HL-60/S4 (cell line): Measurements from ENCODE around the gene LRRC14B.
"Not testable (repeated sequence)": the region's sequence is repeated elsewhere in the genome, so short reads cannot be mapped to it uniquely, and the experiment has no call there.

Source experiments
- in situ Hi-C: fragments of 300-500 bp; cut with MboI; formaldehyde crosslinking; loops from 2 replicates; pipeline ENCODE4 v1.14.3; 2022; ENCODE audit warnings: low sequenced_read_pairs

Gene LRRC14B

GRCh38 chr5:204966-205670 is 13.8 kb downstream of the LRRC14B start:
- in situ Hi-C loops, result no loop called here

DNA sequence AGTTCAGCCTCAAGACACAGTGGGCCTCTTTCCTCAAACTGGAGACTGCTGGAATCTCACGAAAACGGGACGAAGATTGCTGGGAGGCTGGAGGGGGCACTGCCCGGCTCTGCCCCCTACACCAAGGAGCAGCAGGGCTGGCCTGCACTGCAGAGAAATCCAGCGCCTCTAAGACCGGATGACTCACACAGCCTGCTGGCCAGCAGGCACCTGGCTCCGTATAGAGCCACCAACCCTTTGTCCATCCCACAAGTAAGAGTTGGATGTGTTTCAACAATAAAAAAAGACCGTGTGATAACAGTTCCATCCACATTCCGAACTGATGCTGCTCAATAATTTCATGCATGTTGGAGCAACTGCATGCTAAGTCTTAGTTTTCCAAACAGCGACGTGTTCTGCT is 15.1 kb downstream of the LRRC14B start:
- in situ Hi-C loops, result no loop called here

DNA sequence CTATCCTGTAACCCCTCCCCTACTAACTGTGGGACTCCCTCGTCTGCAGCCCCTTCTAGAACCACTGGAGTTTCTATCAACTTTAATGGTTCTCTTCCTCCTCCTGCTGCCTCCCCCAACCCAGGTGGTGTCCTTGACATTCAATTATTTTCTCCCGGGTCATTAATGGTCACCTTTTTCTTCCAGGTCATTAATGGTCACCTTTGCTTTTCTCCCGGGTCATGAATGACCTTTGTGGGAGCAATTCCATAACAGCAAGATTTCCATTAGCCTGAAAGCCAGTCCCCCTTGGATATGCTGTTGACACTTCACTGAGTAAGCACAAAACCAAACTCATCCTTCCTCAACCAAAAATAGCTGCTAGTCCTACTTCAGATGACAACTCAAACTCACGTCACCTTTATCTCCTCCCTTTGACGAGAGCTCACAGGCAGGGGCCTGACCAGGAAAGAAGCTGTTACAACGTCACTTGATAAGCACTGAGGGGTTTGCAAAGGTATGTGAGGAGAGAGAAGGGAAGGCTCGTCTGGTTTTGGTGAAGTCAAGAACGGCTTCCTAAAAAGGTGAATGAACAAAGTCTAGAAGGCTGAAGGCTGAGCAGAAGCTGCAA is 15.7 kb downstream of the LRRC14B start:
- in situ Hi-C loops, result no loop called here

- in situ Hi-C loops, result no loop called here
These were observed 16.3 kb downstream of the LRRC14B start for GRCh38 chr5:207599-207998.

DNA sequence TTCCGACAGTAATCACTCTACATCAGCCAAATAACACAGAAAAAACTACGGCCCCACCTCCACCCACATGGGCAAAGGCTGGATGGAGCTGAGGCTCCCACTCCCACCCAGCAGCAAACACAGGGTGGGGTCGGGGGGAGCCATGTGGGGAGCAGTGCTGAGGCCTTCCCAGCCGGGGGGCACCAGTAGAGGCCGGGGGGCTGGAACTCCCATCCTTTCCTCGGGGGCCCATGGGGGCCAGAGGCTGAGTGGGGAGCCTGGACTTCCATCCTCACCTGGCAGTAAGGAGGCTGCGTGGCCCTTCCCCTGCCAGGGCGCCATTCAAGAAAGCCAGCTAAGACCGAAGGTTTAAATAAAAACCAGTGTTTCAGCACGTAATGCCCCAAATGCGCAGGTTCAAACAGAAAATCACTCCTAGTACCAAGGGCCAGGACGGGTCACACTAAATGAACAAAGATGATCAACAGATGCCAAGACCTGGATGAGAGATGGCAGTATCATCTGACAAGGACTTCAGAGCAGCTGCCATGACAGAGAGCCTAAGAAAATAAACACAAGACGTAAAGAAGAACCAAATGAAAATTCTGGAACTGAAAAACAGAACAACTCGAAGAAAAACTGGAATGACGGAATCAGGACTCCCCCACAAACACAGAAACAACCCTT is 17.3 kb downstream of the LRRC14B start:
- in situ Hi-C loops, result no loop called here

- in situ Hi-C loops, result no loop called here
These were observed 22.6 kb downstream of the LRRC14B start for GRCh38 chr5:213803-214395.

DNA sequence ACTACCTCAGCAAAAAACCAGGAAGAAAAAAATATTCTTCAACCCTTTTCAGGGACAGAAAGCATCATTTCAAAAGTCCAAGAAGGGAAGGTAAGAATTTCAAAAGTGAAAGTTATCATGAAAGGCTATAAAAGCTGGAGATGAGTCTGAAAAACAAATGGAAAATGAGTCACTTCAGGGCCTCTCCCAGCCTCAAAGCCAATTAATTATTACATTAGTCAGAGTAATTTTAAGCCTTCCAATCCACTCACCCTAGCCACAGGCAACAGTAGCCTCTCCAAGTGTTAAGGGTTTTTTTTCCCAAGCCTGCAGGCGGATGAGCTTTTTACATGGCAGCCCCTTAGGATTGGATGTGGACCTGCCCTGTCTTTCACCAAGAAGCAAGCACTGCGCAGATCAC is 24.0 kb downstream of the LRRC14B start:
- in situ Hi-C loops, result not testable (repeated sequence)

DNA sequence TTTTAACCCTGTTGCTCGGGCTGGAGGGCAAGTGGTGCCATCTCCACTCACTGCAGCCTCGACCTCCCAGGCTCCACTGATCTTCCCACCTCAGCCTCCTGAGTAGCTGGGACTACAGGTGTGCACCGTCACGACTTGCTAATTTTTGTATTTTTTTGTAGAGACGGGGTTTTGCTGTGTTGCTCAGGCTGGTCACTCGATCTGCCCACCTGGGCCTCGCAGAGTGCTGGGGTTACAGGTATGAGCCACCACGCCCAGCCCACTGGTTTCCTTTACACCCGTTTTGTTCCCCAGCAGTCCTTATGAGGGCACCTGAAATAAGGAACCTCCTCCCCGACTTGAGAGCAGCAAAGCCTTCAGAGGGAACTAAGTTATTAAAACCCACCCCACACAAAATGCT is 24.8 kb downstream of the LRRC14B start:
- in situ Hi-C loops, result not testable (repeated sequence)

DNA sequence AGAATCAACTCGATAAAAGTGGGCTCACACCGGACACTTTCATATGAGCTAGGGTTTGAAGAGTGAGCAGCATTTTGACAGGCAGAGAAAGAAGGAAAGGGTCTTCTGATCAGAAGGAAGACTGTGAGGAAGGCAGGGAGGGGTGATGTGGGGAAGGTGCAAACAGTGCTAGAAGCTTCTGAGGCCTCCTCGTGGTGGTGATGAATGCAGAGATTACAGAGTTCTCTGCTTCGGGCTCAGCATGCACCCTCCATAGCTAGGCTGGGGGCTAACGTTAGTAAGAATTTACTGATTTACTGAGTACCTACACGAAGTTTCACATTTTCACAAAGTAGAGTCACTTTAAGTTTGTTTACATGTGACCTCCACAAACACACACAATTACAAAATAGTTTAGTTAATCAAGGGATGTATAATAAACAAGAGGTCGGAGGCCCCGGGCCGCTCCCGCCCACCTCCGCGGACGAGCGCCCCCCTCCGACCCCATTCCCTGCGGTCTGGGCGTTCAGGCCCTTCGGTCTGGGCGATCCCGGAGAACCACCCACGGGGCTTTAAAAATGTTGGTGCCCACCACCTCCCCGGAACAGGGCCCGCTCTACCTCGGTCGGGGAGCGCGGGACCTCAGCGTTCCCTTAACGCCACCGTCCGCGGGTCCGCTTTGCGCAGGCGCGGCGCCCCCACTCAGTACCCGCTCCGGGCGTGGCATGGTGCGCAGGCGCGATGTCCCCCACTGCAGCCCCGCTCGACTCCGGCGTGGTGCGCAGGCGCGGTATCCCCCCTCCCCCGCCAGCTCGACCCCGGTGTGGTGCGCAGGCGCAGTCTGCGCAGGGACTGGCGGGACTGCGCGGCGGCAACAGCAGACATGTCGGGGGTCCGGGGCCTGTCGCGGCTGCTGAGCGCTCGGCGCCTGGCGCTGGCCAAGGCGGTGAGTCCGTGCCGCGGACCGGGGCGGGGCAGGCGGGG is 26.5 kb downstream of the LRRC14B start, which contains the start of the genes CCDC127 and SDHA:
CCDC127 (minus strand) TSS at position 660 of the 963 bp plus-strand sequence. CDS start 1,304 bp downstream, outside the sequence.
SDHA (plus strand) TSS at position 827 of the 963 bp plus-strand sequence; CDS start at position 863, 36 bp downstream.
- in situ Hi-C loops, result not testable (repeated sequence)

DNA sequence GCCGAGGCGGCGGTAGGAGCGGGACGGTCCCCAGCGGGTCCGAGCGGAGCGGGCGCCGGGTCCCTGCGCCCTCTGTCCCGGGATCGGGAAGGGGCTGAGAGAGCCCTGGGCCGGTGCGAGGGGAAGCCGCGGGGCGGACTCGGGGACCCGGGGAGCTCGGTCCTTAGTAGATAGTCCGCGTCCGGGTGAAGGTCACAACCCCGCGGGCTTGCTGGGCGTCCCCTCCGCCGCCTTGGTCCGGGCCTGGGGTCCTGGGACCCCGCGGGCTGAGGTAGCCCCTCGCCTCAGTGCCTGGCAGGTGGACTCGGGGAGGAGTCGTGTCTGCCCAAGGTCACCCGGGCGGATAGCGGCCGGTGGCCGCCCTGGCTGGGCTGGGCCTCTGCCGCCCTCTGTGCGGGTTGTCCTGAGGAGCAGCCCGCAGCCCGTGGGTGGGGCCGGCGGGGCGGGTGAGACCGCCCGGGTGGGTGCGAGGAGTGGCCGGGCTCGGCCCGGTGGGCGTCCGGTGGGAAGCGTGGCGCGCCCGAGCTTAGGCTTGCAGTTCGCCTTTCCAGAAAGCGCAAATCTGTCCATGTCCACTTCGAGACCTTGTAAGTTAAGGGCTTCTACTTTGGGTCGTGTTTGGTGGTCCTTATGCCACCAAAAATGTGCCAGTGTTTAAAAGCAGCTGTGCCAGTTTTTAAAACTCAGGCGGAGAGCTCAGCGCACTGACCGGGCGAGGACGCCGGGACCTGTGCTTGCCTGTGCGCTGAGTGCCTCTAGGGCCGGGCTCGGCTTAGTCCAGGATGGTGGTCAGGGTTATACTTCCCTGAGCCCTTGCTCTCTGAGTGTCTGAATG is 27.4 kb downstream of the LRRC14B start:
- in situ Hi-C loops, result no loop called here

DNA sequence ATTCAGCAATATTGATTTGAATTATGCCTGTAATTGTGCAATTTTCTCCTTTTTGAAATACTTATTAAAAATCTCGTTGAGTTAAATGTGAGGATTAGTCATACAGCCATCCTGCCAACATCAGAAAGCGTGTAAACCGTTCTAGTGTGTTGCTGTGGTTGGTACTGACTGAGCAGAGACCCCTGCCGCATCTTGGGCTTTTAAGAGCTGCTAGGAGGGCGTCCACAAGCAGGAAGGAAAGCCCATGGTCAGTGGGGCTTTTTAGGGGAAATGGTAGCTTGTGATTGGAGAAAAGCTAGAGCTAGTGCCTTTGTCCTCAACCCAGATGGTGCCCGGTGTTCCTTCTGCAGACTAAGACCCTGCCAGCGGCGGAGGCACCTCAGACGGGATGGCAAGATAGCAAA is 28.2 kb downstream of the LRRC14B start:
- in situ Hi-C loops, result no loop called here

DNA sequence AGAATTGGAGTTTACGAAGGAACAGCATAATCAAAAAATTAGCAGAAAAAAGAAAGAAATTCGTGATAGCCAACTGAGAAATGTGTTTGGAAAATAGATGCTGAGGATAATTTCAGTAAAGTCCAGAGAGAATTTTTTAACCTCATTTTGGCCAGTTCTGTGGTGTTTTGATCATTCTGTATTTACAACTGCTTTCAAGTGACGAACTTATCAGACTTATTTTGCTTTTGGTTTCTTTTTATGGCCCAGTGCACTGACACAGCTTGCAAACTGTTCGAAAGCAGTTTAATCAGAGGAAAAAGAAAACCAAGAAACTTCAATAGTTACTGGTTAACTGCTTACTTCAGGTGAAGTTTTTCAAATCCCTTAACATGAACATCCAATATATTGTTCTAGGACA is 28.7 kb downstream of the LRRC14B start:
- in situ Hi-C loops, result no loop called here

- in situ Hi-C loops, result not testable (repeated sequence)
These were observed 31.8 kb downstream of the LRRC14B start for GRCh38 chr5:222951-223715.

GRCh38 chr5:223791-224190 is 32.5 kb downstream of the LRRC14B start:
- in situ Hi-C loops, result no loop called here

- in situ Hi-C loops, result no loop called here
These were observed 34.0 kb downstream of the LRRC14B start for GRCh38 chr5:225334-225733.

DNA sequence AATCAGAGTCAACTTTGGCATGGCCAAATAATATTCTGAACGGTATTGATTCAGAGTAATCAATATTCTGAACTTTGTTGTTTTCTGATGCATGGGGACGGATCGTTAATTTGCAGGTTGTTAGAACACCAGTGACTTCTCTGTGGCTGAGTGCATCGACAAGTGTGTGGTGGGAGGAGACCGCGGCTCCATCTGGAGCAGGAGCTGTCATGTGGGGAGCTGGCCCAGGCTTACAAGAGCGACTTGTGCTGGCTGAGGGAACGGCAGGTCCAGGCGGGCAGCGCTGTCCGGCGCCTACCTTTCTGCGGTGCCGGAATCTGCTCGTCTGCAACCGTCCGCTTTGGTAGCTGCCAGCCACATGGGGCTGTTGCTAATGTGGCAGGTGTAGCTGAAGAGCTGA is 36.1 kb downstream of the LRRC14B start:
- in situ Hi-C loops, result not testable (repeated sequence)

- in situ Hi-C loops, result no loop called here
These were observed 37.6 kb downstream of the LRRC14B start for GRCh38 chr5:228886-229285.

DNA sequence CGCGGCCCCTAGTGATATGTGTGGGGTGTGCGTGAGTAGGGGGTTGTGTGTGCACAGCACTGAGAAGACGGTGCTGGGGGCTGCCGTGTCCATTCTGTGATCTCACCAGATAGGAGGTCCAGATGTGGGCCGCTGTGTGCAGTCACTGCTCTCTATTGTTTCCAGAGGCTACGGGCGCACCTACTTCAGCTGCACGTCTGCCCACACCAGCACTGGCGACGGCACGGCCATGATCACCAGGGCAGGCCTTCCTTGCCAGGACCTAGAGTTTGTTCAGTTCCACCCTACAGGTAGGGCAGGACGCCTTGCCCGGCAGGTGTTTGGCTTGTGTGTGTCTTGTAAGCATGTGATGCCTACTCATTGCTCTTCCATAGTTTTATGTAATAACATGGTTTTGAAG is 39.4 kb downstream of the LRRC14B start:
- in situ Hi-C loops, result no loop called here

GRCh38 chr5:231661-232060 is 40.4 kb downstream of the LRRC14B start:
- in situ Hi-C loops, result no loop called here
